ENCODE measurements around the gene SEMA3D.

SEMA3D gene

GRCh38 chr7:85213500-85213899 is 26.6 kb upstream of the SEMA3D start:
- no peak for DNase-seq (ENCODE audit: low read depth in 2 of 2)
- TF ChIP-seq CTCF (IDR thresholded peaks at IDR 0.05; ENCODE audit: low read depth, low read length) = no peak
- no peak overlapping the region for H3K4me3 ChIP-seq (replicated peaks in 1 of 2; ENCODE audit: low read depth in 2 of 2, low read length in 2 of 2)

- no peak for DNase-seq (ENCODE audit: low read depth in 2 of 2)
- no peak for TF ChIP-seq CTCF (IDR thresholded peaks at IDR 0.05; ENCODE audit: low read depth, low read length)
- no peak overlapping the region for H3K4me3 ChIP-seq (replicated peaks in 1 of 2; ENCODE audit: low read depth in 2 of 2, low read length in 2 of 2)
Observed at GRCh38 chr7:85205754-85206153, 18.9 kb upstream of the SEMA3D start.

- H3K4me3 ChIP-seq (replicated peaks in 1 of 2; ENCODE audit: low read depth in 2 of 2, low read length in 2 of 2) = no peak overlapping the region
- DNase-seq (ENCODE audit: low read depth in 2 of 2) = no peak
- TF ChIP-seq CTCF (IDR thresholded peaks at IDR 0.05; ENCODE audit: low read depth, low read length) = no peak
Observed at GRCh38 chr7:85204496-85204895, 17.6 kb upstream of the SEMA3D start.

GRCh38 chr7:85204061-85204460 is 17.2 kb upstream of the SEMA3D start:
- no peak overlapping the region for H3K4me3 ChIP-seq (replicated peaks in 1 of 2; ENCODE audit: low read depth in 2 of 2, low read length in 2 of 2)
- DNase-seq (ENCODE audit: low read depth in 2 of 2) = no peak
- no peak for TF ChIP-seq CTCF (IDR thresholded peaks at IDR 0.05; ENCODE audit: low read depth, low read length)

GRCh38 chr7:85201209-85201608 is 14.4 kb upstream of the SEMA3D start:
- no peak for DNase-seq (ENCODE audit: low read depth in 2 of 2)
- TF ChIP-seq CTCF (IDR thresholded peaks at IDR 0.05; ENCODE audit: low read depth, low read length) = no peak
- H3K4me3 ChIP-seq (replicated peaks in 1 of 2; ENCODE audit: low read depth in 2 of 2, low read length in 2 of 2) = no peak overlapping the region

- no peak for TF ChIP-seq CTCF (IDR thresholded peaks at IDR 0.05; ENCODE audit: low read depth, low read length)
- H3K4me3 ChIP-seq (replicated peaks in 1 of 2; ENCODE audit: low read depth in 2 of 2, low read length in 2 of 2) = no peak overlapping the region
- no peak for DNase-seq (ENCODE audit: low read depth in 2 of 2)
Observed at GRCh38 chr7:85196696-85197095, 9.8 kb upstream of the SEMA3D start.

- peak; percentile 25 for TF ChIP-seq CTCF (IDR thresholded peaks at IDR 0.05; ENCODE audit: low read depth, low read length)
- H3K4me3 ChIP-seq (replicated peaks in 1 of 2; ENCODE audit: low read depth in 2 of 2, low read length in 2 of 2) = no peak overlapping the region
- DNase-seq (ENCODE audit: low read depth in 2 of 2) = peak; percentile 61
Observed at GRCh38 chr7:85191383-85191782, 4.5 kb upstream of the SEMA3D start.
